Midbrain (tissue), 1 donor: ENCODE measurements around the gene CHST2.

Experiments
- DNase-seq: peaks from one replicate; lab custom pipeline; 2025; lab: John Stamatoyannopoulos, UW

Gene CHST2

GRCh38 chr3:143099210-143099609 lies 20.4 kb upstream of the CHST2 start:
- no peak for DNase-seq

GRCh38 chr3:143099690-143100089 lies 19.9 kb upstream of the CHST2 start:
- no peak for DNase-seq

DNA sequence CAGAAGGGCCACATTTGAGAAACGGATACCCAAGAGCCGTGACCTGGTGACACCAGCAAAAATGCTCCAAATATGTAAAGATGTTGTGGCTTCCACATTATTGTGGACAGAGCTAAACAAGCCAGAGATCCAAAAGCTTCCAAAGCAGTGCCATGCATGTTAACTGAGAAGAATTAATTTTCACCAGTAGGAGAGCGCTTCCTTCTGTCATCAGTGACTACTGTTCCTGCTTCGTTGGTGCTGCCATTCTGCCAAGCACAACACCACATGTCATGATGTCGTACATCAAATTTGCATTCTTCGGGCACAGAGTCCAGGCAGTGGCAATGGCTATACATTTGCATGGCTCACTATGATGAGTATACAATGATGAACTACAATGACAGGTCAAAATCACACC lies 19.1 kb upstream of the CHST2 start:
- DNase-seq = no peak

DNA sequence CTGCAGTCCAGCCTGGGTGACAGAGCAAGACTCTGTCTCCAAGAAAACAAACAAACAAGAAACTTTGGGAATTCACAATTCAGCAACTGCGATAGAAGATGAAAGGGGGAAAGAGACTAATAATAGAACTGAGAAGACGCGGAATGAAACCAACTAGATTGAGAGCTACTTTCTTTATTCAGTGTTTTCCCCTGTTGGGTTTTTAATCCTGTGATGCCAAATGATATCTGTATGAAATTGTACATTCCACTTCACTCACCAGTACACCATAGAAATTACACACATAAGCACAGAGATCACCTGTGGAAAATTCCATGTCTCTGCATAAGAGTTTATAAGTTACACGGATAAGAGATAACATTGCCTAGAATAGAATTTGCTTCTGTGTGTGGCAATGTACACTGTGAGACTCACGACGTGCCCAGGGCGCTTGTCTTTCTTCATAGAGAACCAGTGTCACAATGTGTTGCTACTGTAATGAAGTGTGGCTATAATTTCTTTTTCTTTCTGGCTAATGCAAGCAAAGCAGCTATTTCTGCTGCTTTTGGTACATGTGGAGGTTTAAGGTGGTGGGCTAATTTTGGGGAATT lies 17.7 kb upstream of the CHST2 start:
- DNase-seq = no peak

DNA sequence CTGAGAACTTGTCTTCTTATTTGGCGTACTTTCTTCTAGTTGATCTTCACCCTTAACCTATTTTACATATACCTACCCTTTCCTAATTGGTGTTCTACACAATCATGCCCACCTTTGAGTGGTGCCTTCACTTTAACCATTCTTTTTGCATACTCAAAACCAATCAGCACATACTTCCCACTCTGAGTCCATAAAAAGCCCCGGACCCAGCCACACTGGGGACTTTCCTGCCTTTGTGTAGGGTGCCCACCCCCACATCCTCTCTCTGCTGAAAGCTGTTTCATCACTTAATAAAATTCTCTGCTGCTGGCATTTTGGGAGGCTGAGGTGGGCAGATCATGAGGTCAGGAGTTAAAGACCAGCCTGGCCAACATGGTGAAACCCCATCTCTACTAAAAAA lies 15.9 kb upstream of the CHST2 start:
- no peak for DNase-seq

GRCh38 chr3:143105170-143105569 lies 14.4 kb upstream of the CHST2 start:
- DNase-seq = no peak

- no peak for DNase-seq
These were observed 9.7 kb upstream of the CHST2 start for GRCh38 chr3:143109861-143110260.

DNA sequence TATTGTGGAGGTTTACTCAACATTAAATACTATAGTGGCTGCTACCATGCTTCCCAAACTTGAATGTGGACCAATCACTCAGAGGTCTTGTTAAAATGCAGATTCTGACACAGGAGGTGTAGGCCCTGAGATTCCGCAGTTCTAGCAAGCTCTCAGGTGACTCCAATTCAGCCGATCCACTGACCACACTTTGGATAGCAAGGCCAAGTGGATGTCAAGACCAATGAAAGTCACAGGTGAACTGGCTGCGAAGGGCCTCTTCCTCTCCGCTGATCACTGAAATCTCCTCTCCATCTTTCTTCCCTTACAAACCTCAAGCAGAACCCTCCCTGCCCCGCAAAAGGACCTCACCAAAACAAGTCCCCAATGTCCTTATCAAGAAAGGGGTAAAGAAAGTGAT lies 9.2 kb upstream of the CHST2 start:
- DNase-seq = no peak

GRCh38 chr3:143118630-143119008 lies 952 bp upstream of the CHST2 start:
- no peak for DNase-seq

DNA sequence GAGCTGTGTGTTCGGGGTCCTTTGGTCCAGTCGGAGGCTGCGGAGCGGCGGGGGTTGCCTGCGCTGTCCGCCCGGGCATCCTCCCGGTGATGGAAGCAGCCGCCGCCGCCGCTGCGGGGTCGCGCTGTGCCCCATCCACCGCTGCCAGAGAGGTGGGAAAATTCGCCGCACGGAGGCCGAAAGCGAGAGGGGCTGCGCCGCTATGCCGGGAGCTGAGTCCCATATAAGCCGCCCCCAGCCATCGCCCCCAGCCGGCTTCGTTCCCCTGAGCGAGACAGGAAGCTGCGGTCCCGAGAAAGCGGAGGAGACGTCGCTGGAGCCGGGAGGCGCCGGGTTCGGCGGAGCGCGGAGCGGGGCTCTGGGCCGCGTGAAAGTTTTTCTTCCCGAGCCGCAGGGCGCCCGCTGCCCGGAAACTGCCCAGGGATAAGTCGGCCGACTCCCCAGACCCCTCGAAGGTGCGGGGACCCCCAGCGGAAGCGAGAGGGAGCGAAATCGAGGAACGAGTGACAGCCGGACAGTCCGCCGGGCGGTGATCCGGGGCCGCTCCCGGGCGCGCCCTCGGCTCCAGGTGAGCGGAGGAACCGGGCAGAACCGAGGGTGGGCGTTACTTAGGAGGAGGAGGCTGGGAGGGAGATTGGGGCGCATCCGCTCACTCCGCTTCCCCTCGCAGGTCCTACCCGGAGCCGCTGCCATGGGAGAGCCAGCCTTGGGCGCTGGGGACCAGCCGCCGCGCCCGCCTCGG lies 574 bp downstream of the CHST2 start:
- no peak for DNase-seq

DNA sequence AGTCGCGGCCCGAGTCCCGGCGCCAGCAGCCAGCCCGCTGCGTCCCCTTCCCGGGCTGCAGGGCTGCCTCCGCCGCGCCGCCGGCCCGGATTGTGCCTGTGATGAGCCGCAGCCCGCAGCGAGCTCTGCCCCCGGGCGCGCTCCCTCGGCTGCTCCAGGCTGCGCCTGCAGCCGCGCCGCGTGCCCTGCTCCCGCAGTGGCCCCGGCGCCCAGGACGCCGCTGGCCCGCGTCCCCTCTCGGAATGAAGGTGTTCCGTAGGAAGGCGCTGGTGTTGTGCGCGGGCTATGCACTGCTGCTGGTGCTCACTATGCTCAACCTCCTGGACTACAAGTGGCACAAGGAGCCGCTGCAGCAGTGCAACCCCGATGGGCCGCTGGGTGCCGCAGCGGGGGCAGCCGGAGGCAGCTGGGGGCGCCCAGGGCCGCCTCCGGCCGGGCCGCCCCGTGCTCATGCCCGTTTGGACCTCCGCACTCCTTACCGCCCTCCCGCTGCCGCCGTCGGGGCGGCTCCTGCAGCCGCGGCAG lies 1.2 kb downstream of the CHST2 start:
- peak; percentile 20 for DNase-seq

- peak; percentile 20 for DNase-seq
These were observed 1.9 kb downstream of the CHST2 start for GRCh38 chr3:143121241-143122088.

- no peak for DNase-seq
These were observed 2.5 kb downstream of the CHST2 start for GRCh38 chr3:143122089-143122430.

DNA sequence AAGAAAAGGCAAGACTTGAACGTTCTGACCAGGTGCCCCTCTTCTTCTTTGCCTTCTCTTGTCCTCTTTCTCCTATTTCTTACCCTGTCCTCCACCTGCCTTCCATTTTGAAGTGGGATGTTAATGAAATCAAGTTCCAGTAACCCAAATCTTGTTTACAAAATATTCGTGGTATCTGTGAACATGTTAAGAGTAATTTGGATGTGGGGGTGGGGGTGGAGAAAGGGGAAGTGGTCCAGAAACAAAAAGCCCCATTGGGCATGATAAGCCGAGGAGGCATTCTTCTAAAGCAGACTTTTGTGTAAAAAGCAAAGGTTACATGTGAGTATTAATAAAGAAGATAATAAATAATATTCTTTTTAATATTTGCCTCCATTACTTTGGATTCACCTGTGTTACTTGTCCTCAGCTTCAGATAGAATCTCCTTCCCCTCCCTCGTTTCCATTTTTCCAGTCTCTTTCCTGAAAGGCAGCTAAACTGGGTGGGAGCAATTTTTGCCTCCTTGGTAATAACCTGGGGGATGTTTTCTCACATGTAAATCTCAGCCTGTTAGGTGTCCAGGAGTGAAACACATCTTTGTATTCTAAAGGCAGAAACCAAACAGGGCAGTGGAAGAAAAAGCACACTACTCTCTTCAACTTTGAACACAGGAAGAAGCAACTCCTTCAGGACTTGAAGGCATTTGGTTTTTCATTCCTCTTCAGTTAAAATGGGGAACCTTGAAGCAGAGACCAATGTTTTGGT lies 3.2 kb downstream of the CHST2 start:
- no peak for DNase-seq

GRCh38 chr3:143123353-143123984 lies 3.9 kb downstream of the CHST2 start:
- DNase-seq = no peak

DNA sequence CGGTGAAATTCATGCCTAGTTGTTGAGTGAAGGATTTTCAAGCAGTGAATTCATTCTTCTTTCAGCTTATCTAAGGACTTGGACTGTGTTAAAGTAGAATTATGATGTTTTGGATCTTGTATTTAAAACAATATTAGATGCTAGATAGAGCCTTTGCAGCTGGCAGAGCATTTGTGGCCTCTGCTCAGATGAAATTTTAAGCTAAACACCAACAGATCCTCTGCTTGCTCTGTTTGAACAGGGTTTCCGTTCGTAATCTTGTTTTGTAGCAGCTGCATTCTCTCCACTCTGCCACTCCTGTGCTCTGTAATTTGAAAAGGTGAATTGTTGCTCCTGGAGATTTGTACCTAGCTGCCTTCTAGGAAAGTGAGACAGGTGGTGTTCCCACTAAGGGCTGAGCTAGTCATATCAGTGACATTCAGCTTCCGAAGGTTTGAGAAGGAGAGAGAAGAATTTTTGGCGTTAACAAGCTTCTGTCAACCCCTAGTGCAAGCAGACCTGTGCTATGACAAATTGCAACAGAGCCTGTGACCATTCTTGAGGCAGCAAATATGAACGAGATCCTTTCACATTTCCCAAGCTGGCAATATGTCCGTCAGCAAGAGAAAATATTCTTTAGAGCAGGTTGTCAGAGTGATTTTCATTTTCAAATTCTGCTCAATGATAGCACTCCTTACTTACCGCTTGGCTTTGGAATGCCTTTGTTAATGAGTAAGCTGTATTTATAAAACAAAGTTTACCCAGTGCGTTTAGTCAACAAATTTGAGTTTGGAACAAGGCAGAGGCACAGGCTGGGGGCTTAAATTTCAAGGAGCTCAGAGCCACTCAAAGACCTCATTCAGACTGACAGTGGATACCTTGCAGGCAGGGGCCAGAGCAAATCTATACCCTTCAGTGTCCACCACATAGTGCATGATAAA lies 5.3 kb downstream of the CHST2 start:
- DNase-seq = no peak

- DNase-seq = no peak
These were observed 8.2 kb downstream of the CHST2 start for GRCh38 chr3:143127801-143128200.

- no peak for DNase-seq
These were observed 8.8 kb downstream of the CHST2 start for GRCh38 chr3:143128227-143128955.

DNA sequence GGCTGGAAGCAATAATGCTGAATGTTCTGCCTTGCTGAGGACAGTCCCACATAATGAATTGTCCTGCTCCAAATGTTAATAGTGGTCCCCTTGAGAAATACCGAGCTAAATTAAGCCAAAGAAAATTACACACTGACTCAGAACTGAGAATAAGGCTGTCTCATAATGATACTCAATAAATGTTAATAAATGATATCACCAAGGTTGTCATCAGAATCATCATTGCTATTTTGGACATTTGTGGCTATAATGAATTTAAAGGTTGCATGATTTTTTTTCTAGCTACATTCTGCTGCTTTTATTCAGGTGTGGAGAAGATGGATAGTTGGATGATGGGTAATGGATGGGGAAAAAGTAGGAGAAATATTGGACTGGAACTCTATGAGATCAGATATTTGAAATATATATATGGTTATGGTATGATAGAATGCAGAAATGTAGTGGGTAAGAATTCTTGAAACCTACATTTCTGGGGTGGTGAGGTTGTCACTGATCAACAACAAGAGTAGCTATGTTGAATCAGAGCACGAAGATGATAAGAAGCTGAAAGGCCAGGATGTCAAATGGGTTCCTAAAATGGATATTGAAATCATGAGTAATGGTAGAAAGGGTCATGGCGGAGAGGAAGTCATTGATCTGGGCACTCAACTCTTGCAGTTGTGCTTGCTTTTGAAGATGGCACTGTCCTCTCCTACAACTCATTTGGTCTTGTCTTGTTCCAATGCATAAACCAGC lies 12.8 kb downstream of the CHST2 start:
- no peak for DNase-seq
